ENCODE results near the gene AOPEP. TPM values are rescaled to one million over a fixed set of nuclear protein-coding genes. Genes with fewer than 3 reads are reported as not detected.

Gene AOPEP
- total and polyA plus RNA-seq, 2 of the 13 experiments (the other 11 are each of a cell fraction or from before 2014, with no cell fraction given), result 22.2 to 41.6 TPM

- TF ChIP-seq NFAT5 (CRISPR knock-in tag; IDR thresholded peaks at IDR 0.05) (peak; percentile 63; the same call in 1 of the 2 replicates), CREM (IDR thresholded peaks at IDR 0.05) (peak; percentile 99), CREM (CRISPR knock-in tag; IDR thresholded peaks at IDR 0.05) (peak; percentile 90), ZNF367 (CRISPR knock-in tag; IDR thresholded peaks at IDR 0.05; ENCODE audit: borderline replicate concordance) (peak; percentile 69; the same call in 1 of the 2 replicates), MTERF4 (CRISPR knock-in tag; IDR thresholded peaks at IDR 0.05) (no peak), RFX1 (IDR thresholded peaks at IDR 0.05) (peak; percentile 80), IKZF5 (CRISPR knock-in tag; IDR thresholded peaks at IDR 0.05) (peak; percentile 69; the same call in 1 of the 2 replicates), ZNF597 (CRISPR knock-in tag; IDR thresholded peaks at IDR 0.05) (no peak), ZFY (CRISPR knock-in tag; IDR thresholded peaks at IDR 0.05) (peak; percentile 79), ZNF790 (CRISPR knock-in tag; IDR thresholded peaks at IDR 0.05; ENCODE audit: borderline replicate concordance) (0 out of 2 replicates have a peak, but pooled peaks have one; percentile 23), IRF1 (CRISPR knock-in tag; IDR thresholded peaks at IDR 0.05; ENCODE audit: low read depth) (no peak), TFDP2 (CRISPR knock-in tag; IDR thresholded peaks at IDR 0.05) (peak; percentile 83), PHF8 (CRISPR knock-in tag; IDR thresholded peaks at IDR 0.05) (peak; percentile 88), HCFC1 (IDR thresholded peaks at IDR 0.05; ENCODE audit: low read depth, low read length) (peak; percentile 64), HDAC2 (CRISPR knock-in tag; IDR thresholded peaks at IDR 0.05) (peak; percentile 47; the same call in 1 of the 2 replicates)
These were observed at the start of gene AOPEP (continued) for GRCh38 chr9:94726495-94727191.
